GM12873 (cell line): ENCODE results near the gene BNIP5.

Source experiments
- TF ChIP-seq, protein P1 (sequence below): IDR thresholded peaks from 2 replicates; pipeline ENCODE4 v1.5.1; 2012; ENCODE audit warnings: low read depth, mild to moderate bottlenecking, moderate library complexity, low read length, control low read depth; ENCODE audit not compliant: insufficient read depth; ENCODE audit errors: missing control alignments

BNIP5 gene

DNA sequence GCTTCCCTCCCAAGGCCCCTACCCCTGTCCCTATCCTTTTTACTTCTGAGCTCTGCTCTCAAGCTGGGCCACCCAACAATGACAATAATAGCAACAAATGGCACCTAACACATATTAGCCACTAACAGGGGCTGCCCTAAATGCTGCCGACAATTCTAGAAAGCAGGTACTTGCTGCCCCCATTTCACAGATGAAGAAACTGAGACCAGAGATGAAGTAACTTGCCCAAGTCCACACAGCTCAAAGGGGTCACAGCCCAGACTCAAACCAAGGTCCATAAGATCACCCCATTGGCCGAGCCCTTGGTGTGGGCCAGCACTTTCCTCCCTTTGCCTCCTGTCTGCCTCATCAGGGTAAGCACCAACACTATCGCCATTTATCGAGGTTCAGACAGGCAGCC lies 12.0 kb downstream of the BNIP5 start:
- TF ChIP-seq, protein P1, sequence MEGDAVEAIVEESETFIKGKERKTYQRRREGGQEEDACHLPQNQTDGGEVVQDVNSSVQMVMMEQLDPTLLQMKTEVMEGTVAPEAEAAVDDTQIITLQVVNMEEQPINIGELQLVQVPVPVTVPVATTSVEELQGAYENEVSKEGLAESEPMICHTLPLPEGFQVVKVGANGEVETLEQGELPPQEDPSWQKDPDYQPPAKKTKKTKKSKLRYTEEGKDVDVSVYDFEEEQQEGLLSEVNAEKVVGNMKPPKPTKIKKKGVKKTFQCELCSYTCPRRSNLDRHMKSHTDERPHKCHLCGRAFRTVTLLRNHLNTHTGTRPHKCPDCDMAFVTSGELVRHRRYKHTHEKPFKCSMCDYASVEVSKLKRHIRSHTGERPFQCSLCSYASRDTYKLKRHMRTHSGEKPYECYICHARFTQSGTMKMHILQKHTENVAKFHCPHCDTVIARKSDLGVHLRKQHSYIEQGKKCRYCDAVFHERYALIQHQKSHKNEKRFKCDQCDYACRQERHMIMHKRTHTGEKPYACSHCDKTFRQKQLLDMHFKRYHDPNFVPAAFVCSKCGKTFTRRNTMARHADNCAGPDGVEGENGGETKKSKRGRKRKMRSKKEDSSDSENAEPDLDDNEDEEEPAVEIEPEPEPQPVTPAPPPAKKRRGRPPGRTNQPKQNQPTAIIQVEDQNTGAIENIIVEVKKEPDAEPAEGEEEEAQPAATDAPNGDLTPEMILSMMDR, result no peak

DNA sequence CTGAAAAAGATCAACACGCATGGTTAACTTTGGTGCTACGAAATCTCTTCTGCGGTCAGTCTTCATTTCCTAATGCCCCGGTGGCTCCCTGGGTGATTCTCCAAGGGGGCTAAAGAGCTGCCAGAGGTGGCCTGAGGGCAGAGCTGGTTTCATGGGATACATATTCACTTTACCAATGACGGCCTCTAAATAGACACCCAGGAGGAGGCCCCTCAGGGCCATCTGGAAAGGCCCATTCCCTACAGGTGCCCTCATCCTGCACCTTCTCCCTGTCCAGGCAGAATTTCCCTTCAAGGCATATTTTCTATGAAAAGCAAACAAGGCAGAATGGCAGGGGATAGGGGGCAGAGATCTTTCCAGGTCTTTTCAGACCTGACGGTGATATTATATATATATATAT lies 12.5 kb downstream of the BNIP5 start:
- TF ChIP-seq, protein P1, result no peak

DNA sequence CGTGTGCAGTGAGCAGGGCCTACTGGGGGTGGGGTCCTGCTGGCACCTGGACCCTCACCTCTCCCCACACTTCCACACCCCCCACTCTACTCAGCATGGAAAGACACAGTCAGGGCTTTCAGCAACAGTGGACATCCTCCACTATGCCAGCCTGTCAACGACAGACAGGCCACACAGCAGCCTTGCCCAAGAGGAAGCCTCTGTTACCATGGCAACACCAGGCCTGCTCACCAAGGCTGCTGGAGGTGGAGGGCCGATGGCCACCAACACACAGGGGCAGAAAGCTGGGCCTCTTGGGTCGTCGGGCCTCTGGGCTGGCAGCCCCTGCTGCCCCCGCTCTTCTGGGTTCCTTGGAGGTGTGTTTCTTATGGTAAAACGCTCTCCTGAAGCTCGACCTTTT lies 13.6 kb downstream of the BNIP5 start:
- TF ChIP-seq, protein P1, result no peak

DNA sequence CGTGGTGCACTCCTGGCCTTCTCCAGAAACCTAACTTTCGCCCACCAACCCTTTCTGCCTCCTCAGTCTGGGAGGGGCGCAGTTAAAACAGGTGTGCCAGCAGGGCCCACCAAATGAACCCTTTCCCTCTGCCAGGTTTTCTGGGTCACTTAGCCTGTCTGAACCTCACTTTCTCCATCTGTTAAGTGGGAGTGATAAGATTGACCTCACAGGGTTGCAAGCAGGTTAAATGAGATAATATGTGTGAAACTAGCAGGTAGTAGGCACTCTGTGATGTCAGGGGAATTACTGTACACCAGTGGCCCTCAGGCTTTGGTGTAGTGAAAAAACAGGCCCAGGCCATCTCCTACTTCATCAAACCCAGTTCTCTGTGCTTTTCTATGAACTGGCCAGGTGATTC lies 14.1 kb downstream of the BNIP5 start:
- TF ChIP-seq, protein P1, result no peak

DNA sequence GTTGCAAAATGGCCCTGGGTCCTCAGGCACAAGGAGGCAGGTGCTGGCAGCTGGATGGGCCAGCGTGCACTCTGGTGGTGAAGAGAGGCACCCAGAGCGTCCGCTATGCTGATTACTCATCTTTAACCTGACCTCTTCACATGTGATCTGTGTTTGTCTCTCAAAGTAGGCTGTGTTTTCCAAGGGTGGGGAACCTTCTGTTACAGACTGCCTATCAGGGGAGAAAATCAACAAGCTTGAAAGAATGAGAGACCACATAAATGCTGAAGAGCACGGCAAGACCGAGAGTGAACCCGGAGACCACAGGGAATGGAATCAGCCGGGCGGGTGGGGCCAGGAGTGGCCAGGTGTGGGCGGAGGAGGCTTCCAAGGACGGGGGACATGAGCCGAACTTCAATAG lies 16.2 kb downstream of the BNIP5 start:
- TF ChIP-seq, protein P1, result no peak

DNA sequence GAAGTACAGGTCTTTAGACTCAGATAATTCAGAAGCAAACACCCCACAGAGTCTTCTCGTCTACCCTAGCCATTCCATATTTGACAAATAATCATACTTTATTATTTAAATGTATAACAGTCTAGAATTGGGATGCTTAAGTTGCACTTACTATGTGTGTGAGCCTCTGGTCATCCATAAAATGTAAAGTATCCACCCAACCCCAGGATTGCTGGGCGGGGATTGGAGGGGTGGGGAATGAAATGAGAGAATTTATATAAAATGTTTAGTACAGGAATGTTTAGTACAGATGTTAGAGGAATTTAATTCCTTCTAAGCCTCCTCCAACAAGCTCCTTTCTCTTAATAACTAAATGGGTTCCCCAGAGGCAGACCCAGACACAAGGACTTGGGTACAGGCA lies 16.9 kb downstream of the BNIP5 start:
- TF ChIP-seq, protein P1, result no peak

DNA sequence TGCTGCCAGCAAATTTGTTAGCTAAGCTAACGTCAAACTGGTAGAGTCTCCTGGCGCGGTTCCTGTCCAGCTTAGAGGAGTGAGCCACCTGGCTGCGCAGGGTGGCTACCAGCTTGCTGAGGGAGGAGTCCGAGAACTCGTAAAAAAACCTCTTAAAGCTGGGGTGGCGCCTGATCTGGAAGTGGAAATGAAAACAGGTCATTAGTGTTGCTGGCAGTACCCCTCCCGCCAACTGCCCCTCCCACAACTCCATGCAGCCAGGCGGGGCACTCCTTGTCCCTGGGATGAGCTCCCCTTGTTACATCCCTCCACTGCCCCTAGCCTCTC lies 17.3 kb downstream of the BNIP5 start:
- TF ChIP-seq, protein P1, result no peak

DNA sequence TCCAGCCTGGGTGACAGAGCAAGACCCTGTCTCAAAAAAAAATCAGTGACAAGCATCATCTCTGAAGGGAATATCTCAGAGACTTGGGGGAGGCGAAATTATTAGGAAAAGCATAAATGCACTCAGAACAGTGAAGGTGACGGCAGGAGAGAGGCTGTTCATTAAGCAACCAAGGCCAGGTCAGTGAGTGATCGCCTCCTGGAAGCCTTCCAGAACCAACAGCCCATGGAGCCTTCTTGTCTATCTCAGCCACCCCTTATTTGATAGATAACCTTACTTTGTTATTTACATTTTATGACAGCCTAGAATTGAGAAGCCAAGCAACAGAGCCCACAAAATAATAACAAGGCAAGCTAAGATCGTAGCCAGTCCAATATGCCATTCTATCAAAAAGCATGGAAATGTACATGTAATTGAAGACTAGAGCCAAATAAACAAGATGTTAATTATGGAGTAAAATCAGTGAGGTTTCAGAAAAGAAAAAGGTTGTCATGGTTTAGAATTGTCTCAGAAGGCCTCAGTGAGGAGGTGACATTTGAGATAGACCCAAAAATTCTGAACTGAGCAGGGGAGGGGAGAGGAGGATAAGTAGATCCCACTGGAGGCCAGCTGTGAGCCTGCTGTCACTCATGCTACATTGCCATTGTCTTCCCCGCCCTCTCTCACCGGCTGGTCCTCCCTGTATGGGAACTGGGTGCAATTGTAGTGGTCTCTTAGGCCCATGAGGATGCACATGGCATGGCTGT lies 17.8 kb downstream of the BNIP5 start:
- TF ChIP-seq, protein P1, result no peak
